Skin epidermis (tissue), 12 donors: ENCODE measurements around the gene MPI.

Experiments
- H3K27ac ChIP-seq, 21 experiments: fragments of 200-600 bp; sonication (generic) in 11 of 21; one replicate each; pipeline ENCODE4 v1.5.0; 2020; ENCODE audit warnings: mild to moderate bottlenecking in 3 of 21, inconsistent platforms in 2 of 21, moderate library complexity in 2 of 21
- H3K4me3 ChIP-seq, 7 experiments: fragments of 200-600 bp; sonication (generic) in 2 of 7; one replicate each; pipeline ENCODE4 v1.5.0; 2020; ENCODE audit warnings: inconsistent platforms in 2 of 7, mild to moderate bottlenecking in 2 of 7, moderate library complexity in 1 of 7

The MPI gene

DNA sequence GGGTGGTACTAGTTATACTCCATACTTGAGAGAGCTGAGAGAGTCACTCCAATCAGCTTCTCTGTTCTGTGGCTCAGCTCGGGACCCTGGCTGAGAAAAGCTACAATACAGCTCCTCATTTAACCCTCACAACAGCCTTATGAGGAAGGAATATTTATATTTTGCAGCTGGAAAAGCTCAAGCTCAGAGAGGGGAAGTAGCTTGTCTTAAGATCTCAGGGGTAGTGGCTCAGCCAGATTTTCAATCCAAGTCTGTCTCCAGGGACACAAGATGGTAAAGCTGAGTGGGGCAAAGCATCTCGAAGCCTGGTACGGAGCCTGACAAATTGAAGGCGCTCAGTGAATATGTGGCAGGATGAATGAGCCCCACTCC is 31.5 kb upstream of the MPI start:
- Histone ChIP-seq H3K27ac (peak overlapping the region in 7 of 21 experiments; percentile 18 to 68 (median 44)), H3K4me3 (no peak overlapping the region)

DNA sequence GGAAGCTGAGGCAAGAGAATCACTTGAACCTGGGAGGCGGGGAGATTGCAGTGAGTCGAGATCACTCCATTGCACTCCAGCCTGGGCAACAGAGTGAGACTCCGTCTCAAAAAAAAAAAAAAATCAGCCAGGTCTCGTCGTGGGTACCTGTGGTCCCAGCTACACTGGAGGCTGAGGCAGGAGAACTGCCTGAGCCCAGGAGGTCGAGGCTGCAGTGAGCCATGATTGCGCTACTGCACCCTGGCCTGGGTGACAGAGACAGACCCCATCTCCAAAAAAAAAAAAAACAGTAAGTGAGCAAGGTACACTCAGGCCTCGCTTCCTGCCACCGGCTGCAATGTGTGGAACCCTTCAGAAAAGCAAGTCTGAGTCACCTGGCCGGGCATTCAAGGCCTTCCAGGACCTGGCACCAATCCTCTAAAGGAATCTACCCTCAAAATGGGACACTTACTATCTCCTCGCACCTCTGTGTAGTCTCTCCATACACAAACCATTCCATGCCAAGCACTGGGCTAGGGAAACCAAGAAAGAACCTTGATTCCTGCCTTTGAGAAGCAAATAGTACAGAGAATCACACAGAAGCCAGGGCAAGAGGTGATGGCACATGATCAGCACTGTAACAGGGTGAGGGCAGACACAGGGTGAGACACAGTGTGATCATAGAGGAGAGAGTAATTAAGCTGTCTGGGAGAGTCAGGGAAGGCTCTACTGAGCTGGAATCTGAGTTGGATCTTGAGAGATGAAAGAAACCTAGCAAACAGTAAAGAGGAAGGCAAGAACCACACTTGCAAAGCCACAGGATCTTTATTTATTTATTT is 26.4 kb upstream of the MPI start:
- no peak overlapping the region for H3K4me3 ChIP-seq
- peak overlapping the region in 14 of 21 experiments; percentile 1 to 98 (median 46) for H3K27ac ChIP-seq

DNA sequence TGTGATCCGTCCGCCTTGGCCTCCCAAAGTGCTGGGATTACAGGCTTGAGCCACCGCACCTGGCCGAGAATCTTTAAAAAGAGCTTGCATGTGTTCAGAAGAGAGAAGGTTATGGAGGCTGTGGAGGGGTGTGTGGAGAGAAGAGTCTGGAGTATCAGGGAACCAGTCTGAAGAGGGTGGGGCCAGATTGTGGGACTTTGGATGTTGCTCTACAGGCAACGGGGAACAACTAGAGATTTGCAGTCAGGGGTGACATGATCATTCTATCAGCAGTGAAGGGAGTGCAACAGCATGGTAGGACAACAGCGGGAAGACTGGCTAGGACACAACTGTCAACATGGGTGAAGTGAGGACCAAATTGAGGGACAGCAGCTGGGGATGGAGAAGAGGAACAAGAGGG is 25.5 kb upstream of the MPI start:
- Histone ChIP-seq H3K27ac (peak overlapping the region in 11 of 21 experiments; percentile 1 to 98 (median 47)), H3K4me3 (no peak overlapping the region)

DNA sequence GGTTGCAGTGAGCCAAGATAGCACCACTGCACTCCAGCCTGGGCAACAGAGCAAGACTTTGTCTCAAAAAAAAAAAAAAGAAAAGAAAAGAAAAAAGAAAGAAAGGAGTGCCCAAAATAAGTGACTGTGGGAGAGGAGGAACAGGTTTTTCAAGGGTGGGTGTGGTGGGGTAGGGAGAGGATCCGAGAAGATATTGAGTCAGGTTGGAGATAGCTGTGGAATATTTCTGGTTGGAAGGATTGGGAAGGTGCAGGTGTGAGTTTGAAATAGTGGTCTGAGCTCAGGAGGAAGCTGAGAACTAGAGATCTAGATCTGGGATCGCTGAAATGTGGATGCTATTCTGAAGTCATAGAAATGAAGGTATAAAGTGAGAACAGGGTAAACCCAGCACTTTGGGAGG is 24.5 kb upstream of the MPI start:
- Histone ChIP-seq H3K4me3 (no peak overlapping the region), H3K27ac (peak overlapping the region in 15 of 21 experiments; percentile 11 to 98 (median 58))

DNA sequence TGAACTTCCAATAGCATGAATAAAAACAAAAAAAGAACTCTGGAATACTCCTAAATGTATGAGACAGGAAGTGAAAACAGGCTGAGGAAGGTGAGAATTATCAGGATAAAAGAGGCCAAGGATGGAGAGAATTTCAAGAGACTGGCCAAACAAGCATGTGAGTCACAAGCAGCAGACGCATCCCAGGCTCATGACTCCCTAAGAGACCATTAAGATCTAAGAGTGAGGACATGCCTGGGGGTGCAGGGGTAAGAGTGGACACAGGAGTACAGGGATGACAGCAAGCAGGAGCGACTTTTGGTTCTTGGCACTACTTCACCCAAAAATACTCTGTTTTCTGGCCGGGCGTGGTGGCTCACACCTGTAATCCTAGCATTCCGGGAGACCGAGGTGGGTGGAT is 23.8 kb upstream of the MPI start:
- Histone ChIP-seq H3K27ac (peak overlapping the region in 17 of 21 experiments; percentile 11 to 98 (median 61)), H3K4me3 (no peak overlapping the region)

DNA sequence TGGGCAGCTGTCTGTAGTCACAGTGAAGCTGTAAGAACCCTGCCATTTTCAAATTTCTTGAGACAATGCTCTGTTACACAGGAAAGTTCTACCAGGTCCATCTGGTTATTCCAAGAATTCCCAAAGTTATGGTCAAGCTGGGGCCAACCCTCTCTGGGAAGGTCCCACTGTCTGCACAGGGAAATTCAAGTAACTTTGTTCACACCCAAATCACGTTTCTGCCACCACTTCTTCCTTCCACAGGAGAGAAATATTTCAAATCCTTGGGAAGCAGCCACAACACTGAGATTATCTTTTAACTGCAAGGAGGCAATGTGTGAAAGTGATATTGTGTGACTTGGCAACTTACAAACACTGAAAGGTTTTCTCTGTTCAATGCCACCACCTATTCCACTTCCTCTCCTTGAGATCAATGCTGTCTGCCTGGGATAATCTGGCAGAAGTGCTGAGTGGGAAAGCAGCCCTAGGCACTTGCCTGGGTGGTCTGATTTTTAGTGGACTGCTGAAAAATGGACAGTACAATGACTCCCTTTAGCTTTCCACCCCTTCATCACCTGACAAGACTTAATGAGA is 22.3 kb upstream of the MPI start:
- Histone ChIP-seq H3K4me3 (no peak overlapping the region), H3K27ac (peak overlapping the region in 19 of 21 experiments; percentile 27 to 98 (median 74))

DNA sequence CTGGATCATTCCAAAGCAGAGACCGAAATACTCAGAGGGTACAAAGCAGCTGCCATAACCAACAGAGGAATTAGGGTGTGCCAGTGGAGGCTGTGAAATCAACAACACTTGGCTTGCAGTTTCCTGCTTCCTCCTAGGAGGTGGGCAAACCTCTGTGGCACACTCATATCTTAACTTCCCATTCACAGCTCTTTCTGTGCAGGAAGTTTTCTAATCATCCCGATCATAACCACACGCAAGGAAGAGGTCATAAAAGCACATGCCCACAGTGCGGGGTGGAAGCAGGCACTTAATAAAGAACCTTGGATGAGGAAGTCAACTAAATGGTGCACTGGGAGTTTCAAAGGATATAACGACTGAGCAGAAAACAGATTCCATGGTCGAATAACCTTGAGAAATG is 21.8 kb upstream of the MPI start:
- H3K27ac ChIP-seq, result peak overlapping the region in 20 of 21 experiments; percentile 25 to 98 (median 72)
- no peak overlapping the region for H3K4me3 ChIP-seq

DNA sequence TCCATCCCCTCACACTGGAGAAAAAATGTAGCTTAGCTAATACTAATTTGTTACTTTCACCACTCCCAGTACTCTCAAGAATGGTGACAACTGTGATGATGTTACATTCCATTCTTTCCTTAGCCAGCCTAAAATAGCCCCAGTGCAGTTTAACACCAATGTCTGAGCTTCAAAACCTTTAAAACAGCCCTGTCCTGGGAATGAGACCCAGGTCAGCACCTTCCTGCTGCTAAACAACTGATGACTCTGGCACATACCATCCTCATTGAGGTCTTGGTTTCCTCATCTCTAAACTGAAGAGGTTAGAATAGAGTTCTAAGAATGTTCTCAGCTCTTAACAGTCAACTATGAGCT is 20.5 kb upstream of the MPI start:
- Histone ChIP-seq H3K27ac (peak overlapping the region in 19 of 21 experiments; percentile 27 to 98 (median 74)), H3K4me3 (no peak overlapping the region)

DNA sequence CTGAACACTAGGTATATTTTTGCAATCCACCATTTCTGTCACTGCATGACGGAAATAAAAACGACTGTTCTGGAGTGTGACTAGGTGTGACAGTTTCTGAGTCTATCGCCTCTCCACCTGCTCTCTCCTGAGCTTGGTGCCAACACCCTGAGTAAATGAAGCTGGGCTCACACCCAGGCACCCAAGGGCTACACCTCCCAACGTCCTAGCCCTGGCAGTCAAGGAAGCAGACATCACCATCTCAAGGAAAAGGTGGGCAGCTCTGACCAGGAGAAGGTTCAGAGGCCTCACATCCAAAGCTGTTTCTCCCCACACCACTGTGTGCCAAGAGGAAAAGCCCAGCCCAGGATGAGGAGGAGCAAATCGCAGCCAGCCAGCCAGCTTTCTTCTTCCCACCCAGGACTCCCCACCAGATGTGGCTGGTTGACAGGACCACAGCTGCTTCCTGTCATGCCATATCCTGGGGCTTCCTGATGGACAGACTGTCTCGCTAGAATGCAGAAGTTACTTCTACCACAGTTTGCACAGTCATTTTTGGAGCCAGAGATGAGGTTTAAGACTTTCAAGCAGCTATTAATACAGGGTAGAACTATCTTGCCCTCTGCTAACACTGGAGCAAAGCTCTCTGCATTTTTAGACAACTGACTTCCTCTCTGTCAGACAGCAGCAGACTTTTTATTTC is 20.0 kb upstream of the MPI start:
- H3K4me3 ChIP-seq, result no peak overlapping the region
- H3K27ac ChIP-seq, result peak overlapping the region in 20 of 21 experiments; percentile 7 to 98 (median 72)

DNA sequence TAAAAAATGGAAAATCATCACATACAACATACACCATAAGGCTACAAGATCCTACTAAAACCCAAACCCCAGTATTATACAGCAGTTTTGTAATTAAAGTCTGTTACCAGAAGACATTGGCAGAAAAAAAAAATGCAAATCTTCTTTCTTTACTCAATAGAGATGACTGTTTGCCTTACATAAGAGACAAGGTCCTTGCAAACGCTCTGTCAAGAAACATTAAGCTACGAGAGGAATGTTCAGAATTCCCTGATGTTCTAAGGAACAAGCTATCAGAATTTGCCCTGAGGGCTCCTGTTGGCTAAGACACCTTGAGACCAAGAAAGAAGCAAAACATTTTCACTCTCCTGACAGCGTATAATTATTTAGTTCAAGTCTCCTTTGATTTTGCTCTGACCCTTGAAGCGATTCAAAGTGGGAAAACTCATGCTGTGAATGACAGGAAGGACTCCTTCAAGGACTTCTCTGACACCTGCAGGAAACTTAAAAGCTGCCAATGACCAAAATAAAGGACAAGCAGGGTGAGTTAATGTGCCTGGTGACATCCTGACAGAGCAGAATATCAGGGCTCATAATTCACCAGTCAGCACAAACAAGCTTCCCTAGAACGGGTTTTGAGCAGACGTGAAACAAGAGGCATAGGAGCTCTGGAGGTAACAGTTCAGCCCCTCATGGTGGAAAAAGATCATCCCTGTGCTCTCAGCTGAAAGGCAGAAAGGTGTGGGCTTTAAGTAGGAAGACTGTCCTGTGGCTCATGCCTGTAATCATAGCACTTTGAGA is 19.2 kb upstream of the MPI start:
- Histone ChIP-seq H3K27ac (peak overlapping the region in 20 of 21 experiments; percentile 12 to 98 (median 72)), H3K4me3 (no peak overlapping the region)

DNA sequence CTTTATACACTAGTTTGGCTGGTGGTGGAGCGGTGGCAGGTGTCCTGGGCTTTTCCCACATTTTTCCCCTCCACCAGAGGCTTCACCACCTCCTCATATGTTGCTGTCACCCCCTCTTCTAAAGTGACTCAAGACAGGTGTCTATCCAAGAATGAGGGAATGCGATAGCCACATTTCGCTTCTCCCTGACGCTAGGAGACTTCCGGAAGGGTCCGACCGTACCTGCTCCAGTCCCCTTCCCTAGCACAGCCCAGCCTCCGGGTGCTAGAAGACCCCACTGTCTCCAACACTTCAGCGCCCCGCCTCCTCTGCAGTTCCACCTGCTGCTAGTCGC is 17.2 kb upstream of the MPI start:
- peak overlapping the region; percentile 42 to 73 (median 62) for H3K4me3 ChIP-seq
- peak overlapping the region; percentile 80 to 98 (median 93) for H3K27ac ChIP-seq

DNA sequence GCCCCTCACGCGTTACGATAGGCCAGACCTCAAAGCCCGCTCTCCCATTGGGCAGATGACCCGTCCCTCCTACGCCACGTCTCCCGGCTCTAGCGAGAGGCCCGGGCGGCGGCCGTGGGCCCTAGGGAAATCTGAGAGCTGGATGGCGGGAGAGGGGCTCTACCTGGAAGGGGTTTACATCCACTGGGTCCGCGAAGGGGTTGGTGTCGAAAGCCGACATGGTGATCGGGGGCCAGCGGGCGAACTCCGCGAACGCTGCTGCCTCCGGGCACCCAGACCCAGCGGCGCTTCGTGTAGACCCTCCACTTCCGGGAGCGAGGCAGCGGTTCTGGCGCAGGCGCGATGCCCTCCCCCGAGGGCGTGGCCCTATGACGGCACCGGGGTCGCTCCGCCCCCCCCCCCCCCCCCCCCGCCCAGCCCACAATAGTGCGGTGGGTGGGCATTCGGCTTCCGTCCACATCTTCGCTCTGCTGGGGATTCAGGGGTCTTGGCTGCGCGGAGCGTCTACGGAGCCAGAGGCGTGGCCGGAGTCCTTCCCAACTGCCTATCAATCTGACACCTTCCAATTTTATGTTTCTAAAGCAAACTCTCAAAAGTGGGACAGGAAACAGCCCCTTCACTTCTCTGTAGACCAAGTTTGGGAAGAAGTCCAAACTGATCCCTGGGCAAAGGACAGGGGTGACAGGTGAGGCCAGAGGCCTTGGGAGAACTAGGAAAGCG is 16.6 kb upstream of the MPI start, which contains the start of gene SCAMP2:
SCAMP2 (minus strand) TSS at position 330 of the 720 bp plus-strand sequence; CDS start at position 220, 110 bp downstream.
- Histone ChIP-seq H3K4me3 (peak within 1 kb of the TSS; percentile 42 to 73 (median 62)), H3K27ac (peak within 1 kb of the TSS; percentile 80 to 98 (median 93))

DNA sequence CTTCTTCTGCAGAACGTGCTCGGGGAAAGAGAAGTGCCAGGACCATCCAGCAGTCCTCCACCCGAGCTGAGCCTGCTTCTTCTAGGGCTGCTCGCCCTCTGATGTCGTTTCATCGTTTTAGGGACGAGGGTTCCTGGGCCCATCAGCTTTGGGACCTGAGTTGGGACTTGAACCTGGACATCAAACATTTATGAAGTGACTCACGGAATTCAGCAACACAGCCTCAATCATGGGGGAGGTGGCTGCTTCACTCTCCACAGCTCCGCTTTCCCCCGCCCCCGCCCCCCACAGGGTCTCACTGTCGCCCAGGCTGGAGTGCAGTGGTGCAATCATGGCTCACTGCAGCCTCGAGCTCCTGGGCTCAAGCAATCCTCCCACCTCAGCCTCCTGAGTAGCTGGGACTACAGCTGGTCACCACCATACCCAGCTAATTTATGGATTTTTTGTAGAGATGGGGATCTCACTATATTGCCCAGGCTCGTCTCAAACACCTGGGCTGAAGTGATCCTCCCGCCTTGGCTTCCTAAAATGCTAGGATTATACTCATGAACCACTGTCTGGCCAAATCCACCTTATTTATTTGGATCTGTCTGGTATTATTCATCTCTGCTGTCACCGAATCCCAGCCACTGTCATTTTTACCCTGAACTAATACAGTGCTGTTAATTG is 16.0 kb upstream of the MPI start:
- H3K27ac ChIP-seq, result peak overlapping the region; percentile 80 to 98 (median 93)
- peak overlapping the region; percentile 42 to 73 (median 62) for H3K4me3 ChIP-seq

DNA sequence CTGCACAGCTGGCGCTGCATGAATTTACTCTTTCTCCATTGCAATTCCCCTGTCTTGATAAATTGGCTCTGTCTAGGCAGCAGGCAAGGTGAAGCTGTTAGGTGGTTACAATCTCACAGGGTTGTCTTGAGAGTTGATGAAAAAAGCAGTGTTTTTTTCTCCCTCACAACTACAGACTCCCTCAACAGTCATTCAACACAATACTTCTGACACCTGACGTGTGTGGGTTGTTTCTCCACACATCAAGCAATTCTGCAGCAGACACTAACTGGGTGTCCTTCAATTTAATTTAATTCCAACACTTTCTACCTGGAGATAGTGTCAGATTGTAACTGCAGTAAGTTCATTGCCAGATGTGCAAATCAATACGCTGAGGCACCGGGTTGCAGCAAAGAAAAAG is 11.6 kb upstream of the MPI start:
- Histone ChIP-seq H3K27ac (no peak overlapping the region), H3K4me3 (no peak overlapping the region)

DNA sequence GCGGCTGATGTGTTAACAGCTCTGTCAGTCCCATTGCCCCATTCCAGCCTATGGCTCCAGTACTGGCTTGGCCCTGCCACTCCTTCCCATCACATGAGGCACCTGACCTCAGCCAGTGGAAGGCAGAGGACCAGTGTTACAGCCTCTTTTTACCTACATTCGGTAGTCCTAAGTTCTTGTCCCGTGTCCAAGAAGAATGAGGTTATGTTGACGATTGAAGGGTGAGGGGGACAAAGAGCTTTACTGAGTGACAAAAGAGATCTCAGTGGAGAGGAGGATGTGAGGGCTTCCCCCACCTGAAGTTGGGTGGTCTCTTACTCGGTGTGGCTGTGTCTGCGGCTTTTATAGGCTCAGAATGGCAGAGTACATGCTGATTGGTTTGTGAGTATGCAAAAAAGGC is 7.3 kb upstream of the MPI start:
- Histone ChIP-seq H3K27ac (no peak overlapping the region), H3K4me3 (no peak overlapping the region)

DNA sequence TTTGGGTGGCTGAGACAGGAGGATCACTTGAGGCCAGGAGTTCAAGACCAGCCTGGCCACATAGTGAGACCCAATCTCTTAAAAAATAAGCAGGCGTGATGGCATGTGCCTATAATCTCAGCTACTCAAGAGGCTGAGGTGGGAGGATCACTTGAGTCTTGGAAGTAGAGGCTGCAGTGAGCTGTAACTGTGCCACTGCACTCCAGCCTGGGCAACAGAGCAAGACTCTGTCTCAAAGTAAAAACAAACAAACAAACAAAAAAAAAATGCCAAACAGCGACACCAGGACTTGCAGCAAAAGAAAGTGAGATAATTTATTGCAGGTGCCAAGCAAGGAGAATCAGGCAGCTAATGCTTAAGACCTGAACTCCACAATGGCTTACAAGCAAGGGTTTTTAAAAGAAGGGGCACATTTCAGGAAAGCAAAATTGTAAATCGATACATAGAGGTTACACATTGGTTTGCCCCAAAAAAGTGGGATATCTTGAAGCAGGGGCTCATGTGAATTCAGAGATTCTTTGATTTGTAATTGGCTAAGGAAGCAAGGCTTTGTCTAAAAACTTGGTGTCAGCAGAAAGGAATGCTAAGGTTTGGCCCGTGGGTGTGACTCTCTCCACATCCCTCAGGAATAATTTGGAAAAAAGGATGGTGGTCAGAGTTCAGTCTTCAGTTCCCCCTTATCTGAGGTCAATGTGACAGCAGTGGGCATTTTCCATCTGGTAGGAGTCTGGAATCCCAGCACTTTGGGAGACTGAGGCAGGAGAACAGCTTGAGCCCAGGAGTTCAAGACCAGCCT is 5.2 kb upstream of the MPI start:
- H3K27ac ChIP-seq, result peak overlapping the region in 1 of 21 experiments; percentile 68

DNA sequence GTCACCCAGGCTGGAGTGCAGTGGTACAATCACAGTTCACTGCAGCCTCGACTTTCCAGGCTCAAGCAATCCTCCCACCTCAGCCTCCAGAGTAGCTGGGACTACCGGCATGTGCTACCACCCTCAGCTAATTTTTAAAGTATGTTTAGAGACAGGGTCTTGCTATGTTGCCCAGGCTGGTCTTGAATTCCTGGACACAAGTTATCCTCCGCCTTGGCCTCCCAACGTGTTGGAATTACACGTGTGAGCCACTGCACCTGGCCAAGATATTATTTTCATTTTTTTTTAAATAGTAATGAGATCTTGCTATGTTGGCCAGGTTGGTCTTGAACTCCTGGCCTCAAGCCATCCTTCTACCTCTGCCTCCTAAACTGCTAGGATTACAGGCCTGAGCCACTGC is 4.4 kb upstream of the MPI start:
- H3K27ac ChIP-seq, result peak overlapping the region in 1 of 21 experiments; percentile 23

More for the DNA sequence above, 5.2 kb upstream of the MPI start:
- no peak overlapping the region for H3K4me3 ChIP-seq

More for the DNA sequence above, 4.4 kb upstream of the MPI start:
- H3K4me3 ChIP-seq, result no peak overlapping the region
